ENCODE measurements around the gene UPK3A.

The UPK3A gene

GRCh38 chr22:45238957-45239680 lies 45.6 kb upstream of the UPK3A start:
- no peak overlapping the region for H3K4me3 ChIP-seq (replicated peaks; ENCODE audit: low read depth, low read length)
- DNase-seq (ENCODE audit: low read depth), result no peak
- no peak for TF ChIP-seq CTCF (IDR thresholded peaks at IDR 0.05; ENCODE audit: low read length, missing control alignments)

GRCh38 chr22:45239681-45240051 lies 45.1 kb upstream of the UPK3A start:
- H3K4me3 ChIP-seq (replicated peaks; ENCODE audit: low read depth, low read length), result peak overlapping the region; percentile 68
- no peak for DNase-seq (ENCODE audit: low read depth)
- no peak for TF ChIP-seq CTCF (IDR thresholded peaks at IDR 0.05; ENCODE audit: low read length, missing control alignments)

- DNase-seq (ENCODE audit: low read depth), result no peak
- no peak for TF ChIP-seq CTCF (IDR thresholded peaks at IDR 0.05; ENCODE audit: low read length, missing control alignments)
- peak overlapping the region; percentile 68 for H3K4me3 ChIP-seq (replicated peaks; ENCODE audit: low read depth, low read length)
Measured at GRCh38 chr22:45240104-45240809, 44.5 kb upstream of the UPK3A start.

GRCh38 chr22:45240810-45241631 lies 43.7 kb upstream of the UPK3A start, which contains the start of gene KIAA0930:
TSS of gene KIAA0930 (minus strand) at chr22:45240894. CDS start at chr22:45240703, 191 bp downstream.
- DNase-seq (ENCODE audit: low read depth), result peak; percentile 71
- H3K4me3 ChIP-seq (replicated peaks; ENCODE audit: low read depth, low read length), result peak within 1 kb of the TSS; percentile 68
- no peak for TF ChIP-seq CTCF (IDR thresholded peaks at IDR 0.05; ENCODE audit: low read length, missing control alignments)

- DNase-seq (ENCODE audit: low read depth), result peak; percentile 44
- peak; percentile 12 for TF ChIP-seq CTCF (IDR thresholded peaks at IDR 0.05; ENCODE audit: low read length, missing control alignments)
- H3K4me3 ChIP-seq (replicated peaks; ENCODE audit: low read depth, low read length), result no peak overlapping the region
Measured at GRCh38 chr22:45242778-45243191, 42.0 kb upstream of the UPK3A start.

GRCh38 chr22:45244916-45245315 lies 39.8 kb upstream of the UPK3A start:
- no peak for TF ChIP-seq CTCF (IDR thresholded peaks at IDR 0.05; ENCODE audit: low read length, missing control alignments)
- no peak overlapping the region for H3K4me3 ChIP-seq (replicated peaks; ENCODE audit: low read depth, low read length)
- DNase-seq (ENCODE audit: low read depth), result no peak
